Keratinocyte (primary cell): Measurements from ENCODE around the gene DEPDC5. TPM values are rescaled to one million over a fixed set of nuclear protein-coding genes. Genes with fewer than 3 reads are reported as not detected.

Experiments
- DNase-seq: peaks from one replicate; pipeline ENCODE4 v3.0.0-alpha.2; 2011; ENCODE audit warnings: low read depth, missing footprints, low spot score
- FAIRE-seq: peaks from 2 replicates; lab custom pipeline; 2011; peaks lifted over from hg19 to GRCh38; lab: Jason Lieb, UNC
- H2AFZ ChIP-seq: 2 replicates; pipeline ENCODE4 v1.6.0; 2012; ENCODE audit warnings: low read length, control low read depth, inconsistent platforms; ENCODE audit not compliant: control insufficient read depth
- H3K27ac ChIP-seq: 2 replicates; pipeline ENCODE4 v1.5.1; 2011; ENCODE audit warnings: low read length; ENCODE audit not compliant: control insufficient read depth, insufficient read depth
- H3K27me3 ChIP-seq: 3 replicates; pipeline ENCODE4 v1.6.0; 2011; ENCODE audit warnings: low read length; ENCODE audit not compliant: control insufficient read depth, insufficient read depth; ENCODE audit errors: extremely low read depth
- H3K36me3 ChIP-seq, 2 experiments: 2 replicates in 1 of 2; 3 replicates in 1 of 2; pipeline ENCODE4 v1.5.1; 2011; ENCODE audit warnings: low read length in 2 of 2, mild to moderate bottlenecking in 1 of 2; ENCODE audit not compliant: control insufficient read depth in 2 of 2, insufficient read depth in 2 of 2; ENCODE audit errors: extremely low read depth in 1 of 2
- H3K4me1 ChIP-seq: 3 replicates; pipeline ENCODE4 v1.5.1; 2011; ENCODE audit warnings: low read length; ENCODE audit not compliant: control insufficient read depth, insufficient read depth; ENCODE audit errors: extremely low read depth
- H3K4me2 ChIP-seq: 3 replicates; pipeline ENCODE4 v1.6.0; 2011; ENCODE audit warnings: low read depth, low read length; ENCODE audit not compliant: control insufficient read depth, insufficient read depth; ENCODE audit errors: extremely low read depth
- H3K4me3 ChIP-seq, 3 experiments: fragments of 200-600 bp in 1 of 3; sonication (generic) in 1 of 3; 2 replicates in 2 of 3; 3 replicates in 1 of 3; pipeline ENCODE4 v1.5.1; 2011 to 2016; ENCODE audit warnings: low read length in 3 of 3, mild to moderate bottlenecking in 3 of 3, control low read depth in 2 of 3, inconsistent platforms in 1 of 3, low read depth in 1 of 3, mixed read lengths in 1 of 3, mixed run types in 1 of 3, moderate library complexity in 1 of 3; ENCODE audit not compliant: control insufficient read depth in 2 of 3, insufficient read depth in 2 of 3; ENCODE audit errors: extremely low read depth in 1 of 3
- H3K79me2 ChIP-seq: 2 replicates; pipeline ENCODE4 v1.6.0; 2012; ENCODE audit warnings: low read length; ENCODE audit not compliant: control insufficient read depth, insufficient read depth
- H3K9ac ChIP-seq: 3 replicates; pipeline ENCODE4 v1.6.0; 2011; ENCODE audit warnings: low read length; ENCODE audit not compliant: control insufficient read depth, insufficient read depth; ENCODE audit errors: extremely low read depth
- H3K9me1 ChIP-seq: 3 replicates; pipeline ENCODE4 v1.6.0; 2011; ENCODE audit warnings: low read length; ENCODE audit not compliant: control insufficient read depth, insufficient read depth; ENCODE audit errors: extremely low read depth
- H3K9me3 ChIP-seq: 2 replicates; pipeline ENCODE4 v1.5.1; 2012; ENCODE audit warnings: low read depth, low read length; ENCODE audit not compliant: control insufficient read depth
- H4K20me1 ChIP-seq: 3 replicates; pipeline ENCODE4 v1.6.0; 2011; ENCODE audit warnings: low read length; ENCODE audit not compliant: control insufficient read depth, insufficient read depth; ENCODE audit errors: extremely low read depth
- CTCF ChIP-seq, 3 experiments: IDR thresholded peaks in 1 of 3; conservative IDR thresholded peaks in 1 of 3; optimal IDR thresholded peaks in 1 of 3; 2 replicates in 2 of 3; 3 replicates in 1 of 3; pipeline versions ENCODE3 to v1.5.1; 2011; ENCODE audit warnings: low read length in 3 of 3, mild to moderate bottlenecking in 3 of 3, moderate library complexity in 2 of 3, control low read depth in 1 of 3, inconsistent platforms in 1 of 3; ENCODE audit not compliant: insufficient read depth in 2 of 3; ENCODE audit errors: extremely low read depth in 1 of 3
- EZH2 ChIP-seq: IDR thresholded peaks from one replicate; pipeline ENCODE4 v1.6.1; 2012; ENCODE audit warnings: inconsistent platforms, mild to moderate bottlenecking, low read length, moderate library complexity
- dilution Hi-C: fragments of 300-500 bp; cut with MboI; formaldehyde crosslinking; loops from one replicate; pipeline ENCODE4 v1.7.0; 2020; ENCODE audit warnings: low sequenced_read_pairs; ENCODE audit not compliant: extremely low pct_ligation_motif_present
- polyA plus RNA-seq, 5 experiments: library from polyadenylated mRNA; depleted of rRNA in 3 of 5; stranded (reverse) in 3 of 5; stranded (forward) in 1 of 5; unstranded in 1 of 5; fragments of >200 nt; gene quantifications; 1 replicate in 1 of 5; 2 replicates in 3 of 5; 3 replicates in 1 of 5; pipeline versions ENCODE4 v1.2.1 to v1.2.3, GENCODE V29; 2011 to 2012; ENCODE audit warnings: missing spikeins in 2 of 5, low read depth in 1 of 5, low replicate concordance in 1 of 5

Gene DEPDC5
- polyA plus RNA-seq, 1 donor (not counting 4 experiments of a cell fraction or from before 2014, with no cell fraction given), result 9.7 TPM

GRCh38 chr22:31937341-31937740, 183.5 kb downstream of the DEPDC5 start:
- H3K4me1 ChIP-seq, result no peaks in the 10 kb centered on the region
- FAIRE-seq (no peak), DNase-seq (no peak)
- H3K36me3 ChIP-seq, result no peaks in the 10 kb centered on the region
- no peak overlapping the region for H2AFZ ChIP-seq
- dilution Hi-C loops, result no loop called here
- no peaks in the 10 kb centered on the region for H3K9me1 ChIP-seq
- H3K4me2 ChIP-seq, result no peak overlapping the region
- no peaks in the 10 kb centered on the region for H3K79me2 ChIP-seq
- H3K9ac ChIP-seq, result no peak overlapping the region
- no peak for TF ChIP-seq EZH2
- TF ChIP-seq CTCF (optimal IDR thresholded peaks at IDR 0.05 in 1 of 3, IDR thresholded peaks at IDR 0.05 in 1 of 3, conservative IDR thresholded peaks at IDR 0.05 in 1 of 3; ENCODE audit: extremely low read depth in 1 of 3, insufficient read depth in 2 of 3, low read length in 3 of 3), result no peak
- H3K27me3 ChIP-seq, result peaks cover 7% of the 10 kb centered on the region
- H3K27ac ChIP-seq, result no peak overlapping the region
- H3K9me3 ChIP-seq, result no peaks in the 10 kb centered on the region
- H4K20me1 ChIP-seq, result no peaks in the 10 kb centered on the region
- no peak overlapping the region for H3K4me3 ChIP-seq

- dilution Hi-C loops, result no loop called here
- H3K27me3 ChIP-seq, result peaks cover 5% of the 10 kb centered on the region
- FAIRE-seq (no peak), DNase-seq (no peak)
- no peak for TF ChIP-seq EZH2
- TF ChIP-seq CTCF (optimal IDR thresholded peaks at IDR 0.05 in 1 of 3, IDR thresholded peaks at IDR 0.05 in 1 of 3, conservative IDR thresholded peaks at IDR 0.05 in 1 of 3; ENCODE audit: extremely low read depth in 1 of 3, insufficient read depth in 2 of 3, low read length in 3 of 3), result no peak
- no peak overlapping the region for H2AFZ ChIP-seq
- no peaks in the 10 kb centered on the region for H3K36me3 ChIP-seq
- H3K4me2 ChIP-seq, result no peak overlapping the region
- H3K4me3 ChIP-seq, result no peak overlapping the region
- H3K9me1 ChIP-seq, result no peaks in the 10 kb centered on the region
- H3K9me3 ChIP-seq, result no peaks in the 10 kb centered on the region
- no peaks in the 10 kb centered on the region for H4K20me1 ChIP-seq
- no peak overlapping the region for H3K9ac ChIP-seq
- no peaks in the 10 kb centered on the region for H3K79me2 ChIP-seq
- H3K27ac ChIP-seq, result no peak overlapping the region
- no peaks in the 10 kb centered on the region for H3K4me1 ChIP-seq
These were observed 184.5 kb downstream of the DEPDC5 start for GRCh38 chr22:31938296-31938695.
